IMR-90 (cell line): ENCODE measurements around the gene CCDC97.

Experiments used
- CEBPB ChIP-seq: IDR thresholded peaks from 2 replicates; pipeline ENCODE4 v1.6.1; 2012; ENCODE audit warnings: low read depth, low read length, improper control_type of control experiment
- CHD1 ChIP-seq: IDR thresholded peaks from 2 replicates; pipeline ENCODE4 v1.6.1; 2012; ENCODE audit warnings: low read depth, low read length, improper control_type of control experiment
- CTCF ChIP-seq: conservative IDR thresholded peaks from 2 replicates; pipeline ENCODE4 v1.5.1; 2012; ENCODE audit warnings: mild to moderate bottlenecking, low read depth, low read length, improper control_type of control experiment
- MAFK ChIP-seq: IDR thresholded peaks from 2 replicates; pipeline ENCODE4 v1.6.1; 2012; ENCODE audit warnings: low read depth, low read length, improper control_type of control experiment
- MAZ ChIP-seq: IDR thresholded peaks from 2 replicates; pipeline ENCODE4 v1.6.1; 2012; ENCODE audit warnings: low read depth, mild to moderate bottlenecking, low read length, improper control_type of control experiment, moderate library complexity, borderline replicate concordance
- POLR2A ChIP-seq: IDR thresholded peaks from 2 replicates; pipeline ENCODE4 v1.6.1; 2012; ENCODE audit warnings: mild to moderate bottlenecking, low read depth, low read length
- RCOR1 ChIP-seq: IDR thresholded peaks from 2 replicates; pipeline ENCODE4 v1.6.1; 2012; ENCODE audit warnings: mild to moderate bottlenecking, low read length, improper control_type of control experiment; ENCODE audit not compliant: insufficient replicate concordance
- RFX5 ChIP-seq: IDR thresholded peaks from 2 replicates; pipeline ENCODE4 v1.8.0; 2012; ENCODE audit warnings: low read depth, mild to moderate bottlenecking, low read length, moderate library complexity
- USF2 ChIP-seq: fragments of 150-350 bp; IDR thresholded peaks from 2 replicates; pipeline ENCODE4 v1.6.1; 2017; ENCODE audit warnings: mild to moderate bottlenecking, antibody characterized with exemption, low read length, low read depth

DNA sequence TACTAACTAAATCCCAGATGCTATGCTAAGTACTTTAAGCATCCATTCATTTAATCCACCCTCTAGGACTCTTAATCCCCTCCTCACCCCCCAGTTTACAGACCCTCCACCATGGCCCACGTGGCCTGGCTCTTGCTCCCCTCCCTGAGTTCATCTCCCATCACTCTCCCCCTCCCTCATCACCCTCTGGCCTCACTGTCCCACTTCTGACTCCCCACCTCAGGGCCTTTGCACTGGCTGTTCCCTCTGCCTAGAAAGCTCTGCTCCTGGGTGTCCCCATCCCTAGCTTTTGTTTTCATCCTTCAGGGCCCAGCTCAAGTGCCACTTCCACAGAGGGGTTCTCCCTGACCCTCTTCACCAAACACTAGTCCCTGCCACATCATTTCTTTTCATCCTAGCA lies 49.8 kb downstream of the CCDC97 start:
- TF ChIP-seq POLR2A (no peak), CTCF (no peak), CHD1 (no peak), MAZ (no peak), RFX5 (no peak), RCOR1 (no peak), USF2 (no peak), MAFK (no peak), CEBPB (no peak)
